Prostate gland (tissue), 2 donors: ENCODE data around the gene CTNNAL1. TPM values are rescaled to one million over a fixed set of nuclear protein-coding genes. Genes with fewer than 3 reads are reported as not detected.

Experiments used
- DNase-seq: peaks from one replicate; pipeline ENCODE4 v3.0.0-alpha.2; 2019; ENCODE audit warnings: low spot score
- H3K27ac ChIP-seq, 2 donors: fragments of 200-600 bp; sonication (generic); 2 replicates each; pipeline ENCODE4 v1.5.1; 2017 to 2019
- H3K27me3 ChIP-seq: fragments of 200-600 bp; sonication (generic); replicated peaks from 2 replicates; pipeline ENCODE4 v1.5.1; 2019; ENCODE audit not compliant: insufficient read depth
- H3K36me3 ChIP-seq, 2 donors: fragments of 200-600 bp; sonication (generic); 1 replicate in 1 of 2; 2 replicates in 1 of 2; pipeline versions ENCODE4 v1.5.1 to v1.8.1; 2017 to 2019
- H3K4me1 ChIP-seq: fragments of 200-600 bp; sonication (generic); replicated peaks from 2 replicates; pipeline ENCODE4 v1.5.1; 2019
- H3K4me3 ChIP-seq, 2 donors: fragments of 200-600 bp; sonication (generic); 2 replicates each; pipeline ENCODE4 v1.5.1; 2017 to 2019
- H3K9me3 ChIP-seq: fragments of 200-600 bp; sonication (generic); 2 replicates; pipeline ENCODE4 v1.5.1; 2017
- CTCF ChIP-seq, 4 experiments: fragments of 200-600 bp in 2 of 4; fragments of 450-650 bp in 2 of 4; sonication (generic) in 2 of 4; IDR thresholded peaks; 1 replicate in 3 of 4; 2 replicates in 1 of 4; pipeline ENCODE4 v1.5.1; 2016 to 2019; ENCODE audit warnings: antibody characterized with exemption in 4 of 4, mild to moderate bottlenecking in 2 of 4, moderate library complexity in 2 of 4
- POLR2A ChIP-seq: fragments of 450-650 bp; IDR thresholded peaks from one replicate; pipeline ENCODE4 v1.6.1; 2016; ENCODE audit warnings: antibody characterized with exemption, mild to moderate bottlenecking
- POLR2AphosphoS5 ChIP-seq: sonication (generic); formaldehyde crosslinking; IDR thresholded peaks from one replicate; pipeline ENCODE4 v1.6.1; 2017; ENCODE audit warnings: antibody characterized with exemption
- WGBS: methylation state at CpG from one replicate; pipeline ENCODE4 v1.1.5; 2018; 5-methylcytosine and 5-hydroxymethylcytosine counted together
- intact Hi-C: fragments of 100-400 bp; cut with DNase I; formaldehyde crosslinking; loops from one replicate; pipeline ENCODE4 v1.14.2; 2022
- total RNA-seq, 2 donors: library from RNA; depleted of rRNA; stranded (reverse); fragments of >200 nt; gene quantifications; one replicate each; pipeline ENCODE4 v1.1.0, GENCODE V29; 2016

Gene CTNNAL1
- total RNA-seq, 2 donors from 2014 or later, result 20.2 to 74.6 TPM

- intact Hi-C loops, result no loop called here
- TF ChIP-seq POLR2A (no peak), CTCF (IDR thresholded peaks at IDR 0.05) (no peak), POLR2AphosphoS5 (no peak)
- H3K36me3 ChIP-seq, result no peaks in the 10 kb centered on the region
- H3K9me3 ChIP-seq, result no peaks in the 10 kb centered on the region
- no peaks in the 10 kb centered on the region for H3K4me1 ChIP-seq
- DNase-seq, result no peak
- no peak overlapping the region for H3K4me3 ChIP-seq
- no peak overlapping the region for H3K27ac ChIP-seq
- no peaks in the 10 kb centered on the region for H3K27me3 ChIP-seq
Measured at GRCh38 chr9:108967916-108968315, 45.4 kb downstream of the CTNNAL1 start.

- 39% methylated on average over 4 of the region's 4 CpGs for whole genome bisulfite sequencing
- TF ChIP-seq POLR2A (no peak), POLR2AphosphoS5 (peak; percentile 77)
- Histone ChIP-seq H3K4me3 (no peak overlapping the region), H3K27ac (no peak overlapping the region), H3K9me3 (no peaks in the 10 kb centered on the region), H3K36me3 (no peaks in the 10 kb centered on the region), H3K4me1 (no peaks in the 10 kb centered on the region), H3K27me3 (no peaks in the 10 kb centered on the region)
- peak; percentile 48 for DNase-seq
- intact Hi-C loops, result no loop called here
Measured at GRCh38 chr9:108963459-108964143, 49.7 kb downstream of the CTNNAL1 start.

GRCh38 chr9:108961151-108961550 lies 52.1 kb downstream of the CTNNAL1 start:
- intact Hi-C loops, result no loop called here
- DNase-seq, result no peak
- H3K27me3 ChIP-seq, result no peaks in the 10 kb centered on the region
- H3K4me3 ChIP-seq, result no peak overlapping the region
- 64% methylated on average over 2 of the region's 2 CpGs for WGBS
- H3K4me1 ChIP-seq, result no peaks in the 10 kb centered on the region
- no peaks in the 10 kb centered on the region for H3K36me3 ChIP-seq
- H3K27ac ChIP-seq, result no peak overlapping the region
- no peak for TF ChIP-seq POLR2A
- TF ChIP-seq POLR2AphosphoS5, result peak; percentile 22
- H3K9me3 ChIP-seq, result no peaks in the 10 kb centered on the region

GRCh38 chr9:108960331-108960730 lies 53.0 kb downstream of the CTNNAL1 start:
- Histone ChIP-seq H3K9me3 (no peaks in the 10 kb centered on the region), H3K27ac (no peak overlapping the region), H3K4me3 (no peak overlapping the region), H3K27me3 (no peaks in the 10 kb centered on the region), H3K4me1 (no peaks in the 10 kb centered on the region), H3K36me3 (no peaks in the 10 kb centered on the region)
- WGBS, result 60% methylated on average over 6 of the region's 6 CpGs
- TF ChIP-seq POLR2A, result no peak
- no peak for TF ChIP-seq POLR2AphosphoS5
- no peak for TF ChIP-seq CTCF (IDR thresholded peaks at IDR 0.05)
- intact Hi-C loops, result no loop called here
- DNase-seq, result no peak

- H3K4me3 ChIP-seq, result no peak overlapping the region
- DNase-seq, result no peak
- TF ChIP-seq POLR2A (no peak), POLR2AphosphoS5 (no peak), CTCF (IDR thresholded peaks at IDR 0.05) (no peak)
- H3K36me3 ChIP-seq, result no peaks in the 10 kb centered on the region
- no peaks in the 10 kb centered on the region for H3K27me3 ChIP-seq
- H3K9me3 ChIP-seq, result no peaks in the 10 kb centered on the region
- H3K4me1 ChIP-seq, result no peaks in the 10 kb centered on the region
- H3K27ac ChIP-seq, result no peak overlapping the region
- intact Hi-C loops, result no loop called here
Measured at GRCh38 chr9:108956631-108957026, 56.7 kb downstream of the CTNNAL1 start.

GRCh38 chr9:108956022-108956630 lies 57.2 kb downstream of the CTNNAL1 start:
- no peak overlapping the region for H3K4me3 ChIP-seq
- WGBS, result 48% methylated on average over 4 of the region's 4 CpGs
- intact Hi-C loops, result no loop called here

More at GRCh38 chr9:108956022-108956630, 57.2 kb downstream of the CTNNAL1 start:
- DNase-seq, result no peak
- H3K4me1 ChIP-seq, result no peaks in the 10 kb centered on the region
- no peak overlapping the region for H3K27ac ChIP-seq
- H3K36me3 ChIP-seq, result no peaks in the 10 kb centered on the region
- no peaks in the 10 kb centered on the region for H3K9me3 ChIP-seq
- TF ChIP-seq POLR2AphosphoS5 (no peak), POLR2A (no peak), CTCF (IDR thresholded peaks at IDR 0.05) (no peak)
- no peaks in the 10 kb centered on the region for H3K27me3 ChIP-seq
